ENCODE results near the gene DAGLA. TPM values are rescaled to one million over a fixed set of nuclear protein-coding genes. Genes with fewer than 3 reads are reported as not detected.

Gene DAGLA
- total and polyA plus RNA-seq, 2 donors (not counting 3 experiments of a cell fraction or from before 2014, with no cell fraction given), result 2.5 to 4.7 TPM

DNA sequence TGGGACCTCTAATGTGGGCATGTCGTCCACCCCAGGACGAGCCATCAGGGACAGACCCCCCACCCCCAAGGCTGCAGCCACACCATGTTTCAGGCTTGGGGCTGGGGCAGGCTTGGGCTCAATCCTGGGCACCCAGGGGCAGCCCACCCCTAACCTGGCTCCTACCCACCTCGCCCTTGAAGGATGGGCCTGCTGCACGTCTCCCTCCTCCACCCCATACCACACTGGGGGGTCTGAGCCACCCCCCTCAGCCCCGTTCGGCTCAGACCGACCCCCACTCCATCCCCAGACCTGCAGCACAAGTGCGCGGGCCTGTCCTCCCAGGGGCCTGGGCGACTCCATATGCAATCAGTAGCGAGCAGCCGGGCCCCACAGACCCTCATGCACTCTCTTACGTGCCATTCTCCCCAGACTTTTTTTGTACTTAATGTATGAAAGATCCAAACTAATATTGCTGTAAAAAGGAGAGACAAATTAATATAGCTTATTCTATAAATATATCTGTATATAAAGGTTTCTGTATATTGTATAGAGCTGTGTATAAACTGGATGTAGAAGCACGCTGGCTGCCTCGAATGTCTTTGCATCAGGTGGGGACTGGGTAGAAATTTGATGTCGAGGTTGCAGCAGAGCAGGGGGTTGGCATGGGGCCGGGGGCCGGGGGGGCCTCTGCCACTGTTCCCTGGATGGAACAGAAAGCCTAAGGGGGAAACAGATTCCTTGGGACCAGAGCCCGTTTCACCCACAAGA, 66.4 kb downstream of the DAGLA start:
- CTCF ChIA-PET, result interaction anchor here (0.7 to 5.4 kb wide), 15 partner anchors 11 to 366 kb away, joined by 3 to 91 read pairs (median 10); partner anchors contain the start of genes FEN1 and TMEM258
- Histone ChIP-seq H3K36me3 (ENCODE audit: control insufficient read depth in 2 of 2, extremely low read depth in 1 of 2, insufficient read depth in 2 of 2, low read length in 2 of 2) (no peaks in the 10 kb centered on the region), H3K9me3 (replicated peaks; ENCODE audit: control insufficient read depth, insufficient read depth, low read length) (no peaks in the 10 kb centered on the region), H3K27ac (ENCODE audit: insufficient read depth, low read depth, low read length) (no peak overlapping the region), H3K9ac (replicated peaks; ENCODE audit: extremely low read depth, insufficient read depth, low read length) (no peak overlapping the region), H3K4me3 (replicated peaks in 1 of 3; ENCODE audit: insufficient read depth in 1 of 3, low read depth in 1 of 3, low read length in 3 of 3) (no peak overlapping the region), H3K27me3 (ENCODE audit: control insufficient read depth in 2 of 2, insufficient read depth in 2 of 2, low read length in 2 of 2) (no peaks in the 10 kb centered on the region), H2AFZ (ENCODE audit: low read depth, low read length) (no peak overlapping the region), H3K79me2 (ENCODE audit: control insufficient read depth, insufficient read depth, low read length) (no peaks in the 10 kb centered on the region), H4K20me1 (replicated peaks; ENCODE audit: control insufficient read depth, extremely low read depth, insufficient read depth, low read length) (no peaks in the 10 kb centered on the region), H3K9me1 (replicated peaks; ENCODE audit: control insufficient read depth, extremely low read depth, insufficient read depth, low read length) (no peaks in the 10 kb centered on the region), H3K4me1 (ENCODE audit: control insufficient read depth, extremely low read depth, insufficient read depth, low read length) (no peaks in the 10 kb centered on the region), H3K4me2 (ENCODE audit: insufficient read depth, low read length) (no peak overlapping the region)
- BruUV-seq (replicated peaks), result no TSS peak
- dilution Hi-C loops (cut with MboI; ENCODE audit: extremely low pct_ligation_motif_present, low sequenced_read_pairs) (no loop called here), intact Hi-C loops (cut with micrococcal nuclease) (loop anchor here (1.0 to 2.0 kb wide), 3 partner anchors 30 to 362 kb away; no protein-coding TSS in a partner anchor)
- TF ChIP-seq POLR2A (IDR thresholded peaks at IDR 0.05; ENCODE audit: low read depth, low read length), result no peak
- no peak for TF ChIP-seq POLR2AphosphoS5 (IDR thresholded peaks at IDR 0.05; ENCODE audit: insufficient read depth, low read depth, low read length)
- no peak for TF ChIP-seq EZH2 (IDR thresholded peaks at IDR 0.05; ENCODE audit: borderline replicate concordance, low read depth, low read length, severe bottlenecking)
- TF ChIP-seq, protein P1, sequence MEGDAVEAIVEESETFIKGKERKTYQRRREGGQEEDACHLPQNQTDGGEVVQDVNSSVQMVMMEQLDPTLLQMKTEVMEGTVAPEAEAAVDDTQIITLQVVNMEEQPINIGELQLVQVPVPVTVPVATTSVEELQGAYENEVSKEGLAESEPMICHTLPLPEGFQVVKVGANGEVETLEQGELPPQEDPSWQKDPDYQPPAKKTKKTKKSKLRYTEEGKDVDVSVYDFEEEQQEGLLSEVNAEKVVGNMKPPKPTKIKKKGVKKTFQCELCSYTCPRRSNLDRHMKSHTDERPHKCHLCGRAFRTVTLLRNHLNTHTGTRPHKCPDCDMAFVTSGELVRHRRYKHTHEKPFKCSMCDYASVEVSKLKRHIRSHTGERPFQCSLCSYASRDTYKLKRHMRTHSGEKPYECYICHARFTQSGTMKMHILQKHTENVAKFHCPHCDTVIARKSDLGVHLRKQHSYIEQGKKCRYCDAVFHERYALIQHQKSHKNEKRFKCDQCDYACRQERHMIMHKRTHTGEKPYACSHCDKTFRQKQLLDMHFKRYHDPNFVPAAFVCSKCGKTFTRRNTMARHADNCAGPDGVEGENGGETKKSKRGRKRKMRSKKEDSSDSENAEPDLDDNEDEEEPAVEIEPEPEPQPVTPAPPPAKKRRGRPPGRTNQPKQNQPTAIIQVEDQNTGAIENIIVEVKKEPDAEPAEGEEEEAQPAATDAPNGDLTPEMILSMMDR (IDR thresholded peaks at IDR 0.05; ENCODE audit: extremely low read depth in 1 of 2, insufficient read depth in 1 of 2, low read depth in 1 of 2, low read length in 2 of 2), result no peak
- TF ChIP-seq, protein P2, sequence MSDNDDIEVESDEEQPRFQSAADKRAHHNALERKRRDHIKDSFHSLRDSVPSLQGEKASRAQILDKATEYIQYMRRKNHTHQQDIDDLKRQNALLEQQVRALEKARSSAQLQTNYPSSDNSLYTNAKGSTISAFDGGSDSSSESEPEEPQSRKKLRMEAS (IDR thresholded peaks at IDR 0.05; ENCODE audit: insufficient read depth, insufficient read length), result no peak
- TF ChIP-seq MYC (IDR thresholded peaks at IDR 0.05; ENCODE audit: low read depth, low read length), result no peak
- no peak for TF ChIP-seq JUN (IDR thresholded peaks at IDR 0.05; ENCODE audit: borderline replicate concordance, insufficient read depth, insufficient read length, low read depth)
- TF ChIP-seq FOS (IDR thresholded peaks at IDR 0.05; ENCODE audit: borderline replicate concordance, insufficient read depth, low read length), result no peak
- TF ChIP-seq GATA2 (IDR thresholded peaks at IDR 0.05; ENCODE audit: insufficient read depth, insufficient read length, low read depth, low read length), result no peak
- DNase-seq (ENCODE audit: low read depth, low spot score), result no peak
- no peak for FAIRE-seq
- POLR2A ChIA-PET, result no interaction called here

Measured in endothelial cell of umbilical vein (primary cell).